Sigmoid colon (tissue), 4 donors: ENCODE measurements around the gene RHCG.

Source experiments
- CTCF ChIP-seq, 4 experiments: fragments of 450-650 bp in 3 of 4; fragments of 200-600 bp in 1 of 4; IDR thresholded peaks; one replicate each; pipeline ENCODE4 v1.5.1; 2016 to 2019; ENCODE audit warnings: antibody characterized with exemption in 4 of 4, mild to moderate bottlenecking in 3 of 4, moderate library complexity in 2 of 4
- POLR2AphosphoS5 ChIP-seq, 4 donors: sonication (generic); formaldehyde crosslinking; IDR thresholded peaks; one replicate each; pipeline ENCODE4 v1.6.1; 2017; ENCODE audit warnings: antibody characterized with exemption in 4 of 4

- TF ChIP-seq CTCF (IDR thresholded peaks at IDR 0.05): no peak
- no peak for TF ChIP-seq POLR2AphosphoS5 (IDR thresholded peaks at IDR 0.05)
These were observed 34.0 kb downstream of the RHCG start for GRCh38 chr15:89462198-89462912.
